A549 (cell line): ENCODE measurements around the gene APEX1.

ENCODE experiments used
- CBX8 ChIP-seq: fragments of 200-600 bp; sonication (generic); IDR thresholded peaks from 2 replicates; pipeline ENCODE4 v1.6.1; 2016
- CEBPB ChIP-seq, 2 experiments: fragments of >200 bp in 1 of 2; sonication (Bioruptor Twin) in 1 of 2; formaldehyde crosslinking in 1 of 2; IDR thresholded peaks; 2 replicates each; pipeline ENCODE4 v1.6.1; 2012 to 2016
- CTCF ChIP-seq: fragments of >200 bp; sonication (Bioruptor Twin); formaldehyde crosslinking; IDR thresholded peaks from 3 replicates; pipeline ENCODE4 v1.5.1; 2016
- EP300 ChIP-seq, 2 experiments: fragments of >200 bp; sonication (Bioruptor Twin); formaldehyde crosslinking; IDR thresholded peaks; 2 replicates in 1 of 2; 3 replicates in 1 of 2; pipeline ENCODE4 v1.6.1; 2016 to 2017
- KDM1A ChIP-seq: fragments of 200-600 bp; sonication (generic); IDR thresholded peaks from 2 replicates; pipeline ENCODE4 v1.6.1; 2016; ENCODE audit warnings: low read depth, mild to moderate bottlenecking
- POLR2A ChIP-seq: IDR thresholded peaks from 2 replicates; pipeline ENCODE4 v1.6.1; 2012; ENCODE audit warnings: mild to moderate bottlenecking, low read length
- RFX5 ChIP-seq: fragments of 450-650 bp; IDR thresholded peaks from 2 replicates; pipeline ENCODE4 v1.7.1; 2014; ENCODE audit warnings: antibody characterized with exemption, mild to moderate bottlenecking, moderate library complexity

- no peak for TF ChIP-seq POLR2A
- TF ChIP-seq CTCF = no peak
- TF ChIP-seq RFX5 = no peak
- TF ChIP-seq KDM1A = no peak
- no peak for TF ChIP-seq EP300 (IDR thresholded peaks at IDR 0.05)
- TF ChIP-seq CEBPB (IDR thresholded peaks at IDR 0.05) = no peak
- no peak for TF ChIP-seq CBX8
Measured at GRCh38 chr14:20434701-20435581, 20.1 kb upstream of the APEX1 start.
